ENCODE results near the gene ATP1A2. TPM values are rescaled to one million over a fixed set of nuclear protein-coding genes. Genes with fewer than 3 reads are reported as not detected.

The ATP1A2 gene
- total RNA-seq, 1 donor: 0.72 TPM

- no peaks in the 10 kb centered on the region for H3K9me3 ChIP-seq (ENCODE audit: low read depth, low read length)
- DNase-seq (ENCODE audit: insufficient read length, low spot score, missing footprints): no peak
- H3K36me3 ChIP-seq (ENCODE audit: insufficient read depth, low read length): no peaks in the 10 kb centered on the region
- H3K4me3 ChIP-seq (ENCODE audit: insufficient read depth, low read length): no peak overlapping the region
- H4K20me1 ChIP-seq (ENCODE audit: insufficient read depth, low read length): no peaks in the 10 kb centered on the region
- TF ChIP-seq CTCF (IDR thresholded peaks at IDR 0.05; ENCODE audit: extremely low read depth, low read depth, low read length): peak; percentile 40
- no peaks in the 10 kb centered on the region for H3K79me2 ChIP-seq (ENCODE audit: insufficient read depth, low read length)
- peaks cover 7% of the 10 kb centered on the region for H3K4me1 ChIP-seq (ENCODE audit: insufficient read depth, low read length)
- H3K4me2 ChIP-seq (ENCODE audit: insufficient read depth, low read length): no peak overlapping the region
- H3K27ac ChIP-seq (ENCODE audit: low read depth, low read length): no peak overlapping the region
- H2AFZ ChIP-seq (ENCODE audit: low read length): no peak overlapping the region
- peaks cover 11% of the 10 kb centered on the region for H3K27me3 ChIP-seq (ENCODE audit: insufficient read depth, low read length)
Measured at GRCh38 chr1:160163615-160164014, 48.1 kb downstream of the ATP1A2 start.

GRCh38 chr1:160164121-160164520 is 48.6 kb downstream of the ATP1A2 start:
- Histone ChIP-seq H3K79me2 (ENCODE audit: insufficient read depth, low read length) (no peaks in the 10 kb centered on the region), H3K27me3 (ENCODE audit: insufficient read depth, low read length) (peaks cover 11% of the 10 kb centered on the region), H3K4me2 (ENCODE audit: insufficient read depth, low read length) (no peak overlapping the region)

GRCh38 chr1:160166166-160166868 is 50.8 kb downstream of the ATP1A2 start:
- Histone ChIP-seq H3K4me2 (ENCODE audit: insufficient read depth, low read length) (no peak overlapping the region), H3K9me3 (ENCODE audit: low read depth, low read length) (no peaks in the 10 kb centered on the region), H3K4me3 (ENCODE audit: insufficient read depth, low read length) (no peak overlapping the region), H3K36me3 (ENCODE audit: insufficient read depth, low read length) (no peaks in the 10 kb centered on the region), H3K79me2 (ENCODE audit: insufficient read depth, low read length) (no peaks in the 10 kb centered on the region), H3K4me1 (ENCODE audit: insufficient read depth, low read length) (peaks cover 28% of the 10 kb centered on the region), H3K27ac (ENCODE audit: low read depth, low read length) (no peak overlapping the region), H4K20me1 (ENCODE audit: insufficient read depth, low read length) (no peaks in the 10 kb centered on the region), H2AFZ (ENCODE audit: low read length) (no peak overlapping the region), H3K27me3 (ENCODE audit: insufficient read depth, low read length) (peaks cover 11% of the 10 kb centered on the region)
- TF ChIP-seq CTCF (IDR thresholded peaks at IDR 0.05; ENCODE audit: extremely low read depth, low read depth, low read length): no peak
- DNase-seq (ENCODE audit: insufficient read length, low spot score, missing footprints): no peak

More at GRCh38 chr1:160164121-160164520, 48.6 kb downstream of the ATP1A2 start:
- TF ChIP-seq CTCF (IDR thresholded peaks at IDR 0.05; ENCODE audit: extremely low read depth, low read depth, low read length): no peak
- H3K4me3 ChIP-seq (ENCODE audit: insufficient read depth, low read length): no peak overlapping the region
- DNase-seq (ENCODE audit: insufficient read length, low spot score, missing footprints): no peak
- H3K27ac ChIP-seq (ENCODE audit: low read depth, low read length): no peak overlapping the region
- H3K36me3 ChIP-seq (ENCODE audit: insufficient read depth, low read length): no peaks in the 10 kb centered on the region
- H4K20me1 ChIP-seq (ENCODE audit: insufficient read depth, low read length): no peaks in the 10 kb centered on the region
- peaks cover 12% of the 10 kb centered on the region for H3K4me1 ChIP-seq (ENCODE audit: insufficient read depth, low read length)
- no peak overlapping the region for H2AFZ ChIP-seq (ENCODE audit: low read length)
- H3K9me3 ChIP-seq (ENCODE audit: low read depth, low read length): no peaks in the 10 kb centered on the region

GRCh38 chr1:160167056-160167455 is 51.5 kb downstream of the ATP1A2 start:
- H3K4me2 ChIP-seq (ENCODE audit: insufficient read depth, low read length): no peak overlapping the region
- no peaks in the 10 kb centered on the region for H3K9me3 ChIP-seq (ENCODE audit: low read depth, low read length)
- H3K4me1 ChIP-seq (ENCODE audit: insufficient read depth, low read length): peaks cover 33% of the 10 kb centered on the region
- H3K79me2 ChIP-seq (ENCODE audit: insufficient read depth, low read length): no peaks in the 10 kb centered on the region
- H3K4me3 ChIP-seq (ENCODE audit: insufficient read depth, low read length): no peak overlapping the region
- H2AFZ ChIP-seq (ENCODE audit: low read length): no peak overlapping the region
- peaks cover 11% of the 10 kb centered on the region for H3K27me3 ChIP-seq (ENCODE audit: insufficient read depth, low read length)
- TF ChIP-seq CTCF (IDR thresholded peaks at IDR 0.05; ENCODE audit: extremely low read depth, low read depth, low read length): no peak
- no peaks in the 10 kb centered on the region for H3K36me3 ChIP-seq (ENCODE audit: insufficient read depth, low read length)
- H3K27ac ChIP-seq (ENCODE audit: low read depth, low read length): no peak overlapping the region
- no peaks in the 10 kb centered on the region for H4K20me1 ChIP-seq (ENCODE audit: insufficient read depth, low read length)
- no peak for DNase-seq (ENCODE audit: insufficient read length, low spot score, missing footprints)
